HT1080 (cell line): ENCODE data around the gene FOXP4. TPM values are rescaled to one million over a fixed set of nuclear protein-coding genes. Genes with fewer than 3 reads are reported as not detected.

ENCODE experiments used
- DNase-seq: peaks from one replicate; pipeline ENCODE4 v3.0.0-alpha.2; 2015; ENCODE audit warnings: low read depth
- total RNA-seq: library from RNA; depleted of rRNA; stranded (reverse); fragments of >200 nt; shearing (Covaris generic); gene quantifications from 2 replicates; pipeline ENCODE4 v1.2.3, GENCODE V29; 2014

FOXP4 gene
- total RNA-seq, 1 experiment from 2014 or later, result 10.8 TPM

- no peak for DNase-seq
These were observed 951 bp downstream of the FOXP4 start for GRCh38 chr6:41546866-41547798.

DNA sequence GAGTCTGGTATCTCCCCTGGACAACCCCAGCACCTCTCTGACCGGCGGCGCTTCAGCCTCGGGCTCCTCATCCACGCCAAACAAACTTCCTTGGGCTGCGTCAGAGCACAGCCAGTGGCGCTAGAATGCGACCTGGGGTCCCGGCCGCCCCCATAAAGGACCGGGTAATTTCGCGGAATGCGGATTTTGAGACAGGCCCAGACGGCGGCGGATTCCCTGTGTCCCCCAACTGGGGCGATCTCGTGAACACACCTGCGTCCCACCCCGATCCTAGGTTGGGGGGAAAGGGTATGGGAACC lies 1.6 kb downstream of the FOXP4 start:
- no peak for DNase-seq

- no peak for DNase-seq
These were observed 2.1 kb downstream of the FOXP4 start for GRCh38 chr6:41548098-41548840.

- DNase-seq, result no peak
These were observed 2.9 kb downstream of the FOXP4 start for GRCh38 chr6:41548841-41549642.

DNA sequence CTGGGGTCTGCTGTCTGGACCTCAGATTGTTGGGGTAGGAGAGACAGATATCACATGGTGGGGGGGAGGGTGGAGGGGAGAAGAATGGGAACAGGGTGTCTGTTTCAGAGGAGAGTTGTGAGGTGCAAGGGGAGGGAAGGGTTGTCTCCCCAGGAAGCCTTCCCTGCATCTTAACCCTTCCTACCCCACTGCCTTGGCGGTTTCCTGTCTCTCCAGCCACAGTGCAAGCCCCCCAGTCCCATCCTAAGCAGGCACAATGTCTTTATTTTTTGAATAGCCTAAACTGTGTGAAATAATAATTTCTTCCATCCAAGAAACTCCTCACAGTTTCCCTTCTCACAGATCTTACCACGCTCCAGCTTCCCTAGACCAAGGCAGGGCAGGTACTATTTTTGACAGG lies 3.5 kb downstream of the FOXP4 start:
- DNase-seq, result no peak

- no peak for DNase-seq
These were observed 5.0 kb downstream of the FOXP4 start for GRCh38 chr6:41551086-41551700.

DNA sequence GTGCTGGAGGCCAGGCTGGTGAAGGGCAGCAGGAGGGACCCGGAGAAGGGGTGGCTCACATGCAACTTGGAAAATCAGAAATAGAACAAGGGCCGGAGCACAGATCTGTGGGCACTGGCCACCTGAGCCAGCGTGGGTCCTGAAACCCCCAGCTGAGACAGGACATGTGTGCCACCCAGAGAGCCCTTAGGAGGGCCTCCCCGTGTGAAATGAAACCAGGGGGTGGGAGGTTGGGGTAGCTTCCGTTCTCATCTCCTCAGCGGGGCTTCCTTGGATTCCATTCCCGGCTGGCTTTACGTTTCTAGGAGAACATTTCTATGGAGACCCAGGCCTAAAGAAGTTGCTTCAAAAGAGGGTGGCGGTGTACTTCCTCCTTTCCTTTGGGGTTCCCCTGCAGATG lies 5.7 kb downstream of the FOXP4 start:
- no peak for DNase-seq

GRCh38 chr6:41552723-41553122 lies 6.5 kb downstream of the FOXP4 start:
- no peak for DNase-seq

GRCh38 chr6:41553405-41553999 lies 7.3 kb downstream of the FOXP4 start:
- no peak for DNase-seq

- no peak for DNase-seq
These were observed 9.4 kb downstream of the FOXP4 start for GRCh38 chr6:41555326-41556300.

- no peak for DNase-seq
These were observed 11.2 kb downstream of the FOXP4 start for GRCh38 chr6:41557335-41557734.

- DNase-seq, result no peak
These were observed 12.0 kb downstream of the FOXP4 start for GRCh38 chr6:41558033-41558807.

GRCh38 chr6:41559655-41560427 lies 13.7 kb downstream of the FOXP4 start:
- no peak for DNase-seq

DNA sequence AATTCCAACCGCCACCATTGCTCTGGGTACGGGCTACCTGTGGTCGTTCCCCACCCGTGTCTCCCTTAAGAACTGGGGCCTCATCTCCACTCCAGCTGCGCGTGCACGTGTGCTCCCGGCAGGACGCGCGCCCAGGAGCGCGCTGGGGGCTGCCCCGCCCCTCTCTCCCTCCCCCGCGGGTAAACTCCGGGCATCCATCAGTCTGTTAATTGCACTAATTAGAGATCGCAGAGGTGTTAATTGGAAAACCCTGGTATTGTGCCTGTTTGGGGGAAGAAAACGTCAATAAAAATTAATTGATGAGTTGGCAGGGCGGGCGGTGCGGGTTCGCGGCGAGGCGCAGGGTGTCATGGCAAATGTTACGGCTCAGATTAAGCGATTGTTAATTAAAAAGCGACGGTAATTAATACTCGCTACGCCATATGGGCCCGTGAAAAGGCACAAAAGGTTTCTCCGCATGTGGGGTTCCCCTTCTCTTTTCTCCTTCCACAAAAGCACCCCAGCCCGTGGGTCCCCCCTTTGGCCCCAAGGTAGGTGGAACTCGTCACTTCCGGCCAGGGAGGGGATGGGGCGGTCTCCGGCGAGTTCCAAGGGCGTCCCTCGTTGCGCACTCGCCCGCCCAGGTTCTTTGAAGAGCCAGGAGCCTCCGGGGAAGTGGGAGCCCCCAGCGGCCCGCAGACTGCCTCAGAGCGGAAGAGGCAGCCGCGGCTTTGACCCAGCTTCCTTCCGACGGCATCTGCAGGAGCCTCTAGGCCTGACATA lies 14.4 kb downstream of the FOXP4 start:
- DNase-seq, result no peak

DNA sequence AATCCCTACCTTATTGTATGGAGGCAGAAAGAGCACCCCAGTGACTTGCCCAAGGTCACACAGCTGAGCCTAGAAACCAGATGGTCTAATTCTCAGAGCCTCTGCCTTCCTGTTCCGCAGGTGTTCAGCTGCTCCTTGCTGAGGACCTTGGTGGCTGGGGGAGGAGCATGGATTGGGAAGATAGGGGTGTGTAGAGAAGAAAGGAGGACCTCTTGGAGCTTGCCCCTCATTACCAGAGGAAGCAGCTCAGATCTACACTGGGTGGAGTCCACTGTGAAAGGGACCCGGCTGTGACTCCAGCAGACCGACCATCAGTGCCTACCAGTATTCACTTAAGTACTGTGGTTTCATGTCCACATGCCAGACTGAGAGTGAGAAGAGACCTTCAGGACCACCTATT lies 15.2 kb downstream of the FOXP4 start:
- DNase-seq, result no peak

GRCh38 chr6:41561931-41562911 lies 16.0 kb downstream of the FOXP4 start:
- DNase-seq, result no peak
